T-helper 1 cell treated with Interleukin-12 subunit alpha and Interleukin-12 subunit beta and Interleukin-4 antibody, amounts not matched to agents 30 μg/mL and 1 μg/mL, for 36 hours (primary cell): ENCODE results near the gene PRDX2.

Experiments used
- H3K27ac Mint-ChIP-seq: one replicate; pipeline ENCODE4 v1.8.0; 2021; ENCODE audit warnings: mild to moderate bottlenecking, mixed read lengths
- H3K27me3 Mint-ChIP-seq: one replicate; pipeline ENCODE4 v1.8.0; 2021; ENCODE audit warnings: low read depth, mixed read lengths
- H3K36me3 Mint-ChIP-seq: one replicate; pipeline ENCODE4 v1.8.0; 2021; ENCODE audit warnings: low read depth, mixed read lengths
- H3K4me1 Mint-ChIP-seq: one replicate; pipeline ENCODE4 v1.8.0; 2021; ENCODE audit warnings: low read depth, mixed read lengths
- H3K4me3 Mint-ChIP-seq: one replicate; pipeline ENCODE4 v1.8.0; 2021; ENCODE audit warnings: mild to moderate bottlenecking, moderate library complexity, mixed read lengths
- H3K9me3 Mint-ChIP-seq: one replicate; pipeline ENCODE4 v1.8.0; 2021; ENCODE audit warnings: mixed read lengths

Gene PRDX2

DNA sequence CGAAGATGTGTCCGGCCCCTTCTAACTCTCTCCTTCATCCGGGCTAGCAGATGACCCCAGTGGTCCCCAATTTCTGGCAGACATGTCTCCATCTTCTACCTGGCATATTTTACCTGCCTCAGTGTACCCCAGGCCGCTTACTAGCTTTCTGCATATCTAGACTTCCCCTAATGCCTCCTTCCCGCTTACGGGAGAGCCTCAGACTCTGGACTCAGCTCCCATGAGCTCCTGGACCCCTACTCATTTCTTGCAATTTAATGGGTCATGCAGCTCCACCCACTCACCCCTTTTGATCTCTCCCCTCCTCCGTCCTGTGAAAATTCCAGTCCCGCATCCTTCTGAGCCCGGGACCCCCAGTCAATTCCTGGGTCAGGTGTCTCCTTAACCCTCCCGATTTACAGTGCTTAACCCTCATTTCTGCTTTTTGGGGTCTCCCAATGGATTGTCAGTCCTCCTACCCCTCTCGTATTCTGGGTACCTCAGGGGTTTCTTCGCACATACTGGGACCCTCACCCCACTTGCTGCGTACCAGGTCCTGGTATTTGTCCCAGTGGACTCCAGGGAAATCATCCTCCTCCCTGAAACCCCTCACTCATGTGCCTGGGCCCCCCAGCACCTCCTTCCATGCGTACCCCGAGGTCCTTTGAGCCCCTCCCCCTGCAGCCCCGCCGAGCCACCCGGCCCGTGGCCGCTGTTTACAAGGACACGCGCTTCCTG lies 10.8 kb downstream of the PRDX2 start:
- peak overlapping the region; percentile 98 for H3K27ac Mint-ChIP-seq
- no peaks in the 10 kb centered on the region for H3K27me3 Mint-ChIP-seq
- peaks cover 29% of the 10 kb centered on the region for H3K4me1 Mint-ChIP-seq
- no peaks in the 10 kb centered on the region for H3K9me3 Mint-ChIP-seq
- peak overlapping the region; percentile 95 for H3K4me3 Mint-ChIP-seq
- H3K36me3 Mint-ChIP-seq = peaks cover 7% of the 10 kb centered on the region

DNA sequence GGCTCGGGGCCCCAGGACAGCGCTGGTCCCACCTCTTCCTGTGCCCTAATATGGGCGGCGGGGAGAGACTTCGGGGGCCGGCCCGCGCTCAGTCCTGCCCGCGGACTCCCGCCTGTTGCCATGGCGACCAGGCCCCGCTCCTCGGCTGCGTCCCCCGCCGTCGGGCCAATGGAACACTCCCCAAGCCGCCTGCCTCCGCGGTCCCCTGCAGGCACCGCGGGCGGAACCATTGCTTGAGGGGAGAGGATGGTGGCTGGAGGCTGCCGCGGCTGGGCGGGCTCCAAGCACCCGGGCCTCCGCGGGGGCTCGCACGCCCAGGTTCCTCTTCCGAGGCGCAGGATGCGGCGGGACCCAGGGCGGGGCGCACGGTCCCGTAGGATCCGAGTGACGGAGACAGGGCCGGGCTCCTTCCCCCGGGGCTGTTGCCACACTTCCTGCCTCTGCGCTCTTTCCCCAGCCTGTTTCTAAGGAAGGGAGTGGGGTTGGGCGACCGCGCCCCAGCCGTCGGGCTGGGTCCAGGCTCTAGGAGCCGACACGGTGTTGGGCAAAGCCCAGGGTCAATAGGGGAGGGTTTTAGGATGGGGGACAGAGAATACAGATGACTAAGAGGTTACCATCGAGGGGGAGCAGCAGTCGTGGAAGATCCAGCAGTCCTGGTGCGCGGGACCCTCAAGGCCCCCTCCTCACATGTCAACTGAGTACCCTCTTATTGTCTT lies 11.5 kb downstream of the PRDX2 start:
- H3K4me1 Mint-ChIP-seq = peaks cover 27% of the 10 kb centered on the region
- peak overlapping the region; percentile 98 for H3K27ac Mint-ChIP-seq
- H3K27me3 Mint-ChIP-seq = no peaks in the 10 kb centered on the region
- H3K4me3 Mint-ChIP-seq = peak overlapping the region; percentile 95
- no peaks in the 10 kb centered on the region for H3K9me3 Mint-ChIP-seq
- peaks cover 7% of the 10 kb centered on the region for H3K36me3 Mint-ChIP-seq

DNA sequence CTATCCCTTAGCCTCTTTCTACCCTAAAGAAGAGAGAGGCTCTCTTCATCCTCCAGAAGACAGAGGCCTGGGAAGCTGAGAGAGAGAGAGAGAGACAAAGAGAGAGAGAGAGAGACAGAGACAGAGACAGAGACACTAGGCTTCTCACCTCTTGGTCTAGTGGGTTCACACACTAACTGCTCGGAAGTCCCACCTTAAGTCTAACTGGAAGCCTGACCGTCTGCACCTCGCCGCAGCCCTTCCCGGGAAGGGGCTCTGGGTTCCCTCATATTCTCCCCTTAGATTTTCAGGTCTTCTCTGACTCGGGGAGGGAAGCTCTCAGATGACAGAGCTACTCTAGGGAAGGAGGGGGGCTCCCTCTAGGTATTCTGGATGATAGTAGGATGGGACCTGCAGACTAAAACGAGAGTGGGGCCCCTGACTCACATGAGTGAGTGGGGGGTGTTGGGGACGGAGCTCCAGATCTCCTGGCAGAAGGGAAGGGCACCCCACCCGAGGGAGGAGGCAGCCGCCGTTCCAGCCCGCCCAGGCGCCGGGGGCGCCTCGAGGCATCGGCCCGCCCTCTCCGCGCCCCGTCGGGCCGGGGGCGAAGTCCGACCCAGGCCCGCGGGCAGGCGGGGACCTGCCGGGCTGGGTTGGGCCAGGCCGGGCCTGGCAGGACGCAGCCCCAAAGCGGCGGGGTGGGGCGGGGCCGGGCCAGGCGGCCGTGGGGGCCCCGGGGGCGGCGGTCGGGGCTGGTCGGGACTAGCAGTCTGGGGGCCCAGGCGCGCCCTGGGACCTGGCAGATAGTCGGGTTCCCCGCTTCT lies 12.3 kb downstream of the PRDX2 start:
- Mint-ChIP-seq H3K27me3 (no peaks in the 10 kb centered on the region), H3K4me3 (peak overlapping the region; percentile 95), H3K9me3 (no peaks in the 10 kb centered on the region), H3K4me1 (peaks cover 21% of the 10 kb centered on the region), H3K27ac (peak overlapping the region; percentile 95), H3K36me3 (peaks cover 7% of the 10 kb centered on the region)

DNA sequence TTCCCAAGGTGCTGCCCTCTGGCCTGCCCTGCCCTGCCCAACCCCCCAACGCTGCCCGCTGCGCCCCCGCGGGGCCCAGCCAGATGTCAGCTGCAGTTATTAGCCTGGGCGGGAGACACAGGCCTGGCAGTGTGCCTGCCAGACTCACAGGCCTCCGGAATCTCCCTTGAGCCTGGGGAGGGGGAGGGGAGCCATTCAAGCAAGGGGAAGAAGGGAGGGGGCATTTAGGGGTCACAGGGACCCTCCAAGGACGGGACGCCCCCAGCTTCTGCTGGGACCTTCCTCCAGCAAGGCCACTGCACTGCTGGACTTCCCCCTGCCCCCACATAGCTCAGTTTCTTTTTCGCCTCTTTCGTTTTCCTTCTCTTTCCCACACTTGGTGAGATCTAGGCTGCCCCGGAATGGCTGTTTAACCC lies 12.9 kb downstream of the PRDX2 start:
- Mint-ChIP-seq H3K9me3 (no peaks in the 10 kb centered on the region), H3K4me3 (peak overlapping the region; percentile 91), H3K27ac (peak overlapping the region; percentile 95), H3K27me3 (no peaks in the 10 kb centered on the region), H3K4me1 (peaks cover 18% of the 10 kb centered on the region), H3K36me3 (peaks cover 4% of the 10 kb centered on the region)

DNA sequence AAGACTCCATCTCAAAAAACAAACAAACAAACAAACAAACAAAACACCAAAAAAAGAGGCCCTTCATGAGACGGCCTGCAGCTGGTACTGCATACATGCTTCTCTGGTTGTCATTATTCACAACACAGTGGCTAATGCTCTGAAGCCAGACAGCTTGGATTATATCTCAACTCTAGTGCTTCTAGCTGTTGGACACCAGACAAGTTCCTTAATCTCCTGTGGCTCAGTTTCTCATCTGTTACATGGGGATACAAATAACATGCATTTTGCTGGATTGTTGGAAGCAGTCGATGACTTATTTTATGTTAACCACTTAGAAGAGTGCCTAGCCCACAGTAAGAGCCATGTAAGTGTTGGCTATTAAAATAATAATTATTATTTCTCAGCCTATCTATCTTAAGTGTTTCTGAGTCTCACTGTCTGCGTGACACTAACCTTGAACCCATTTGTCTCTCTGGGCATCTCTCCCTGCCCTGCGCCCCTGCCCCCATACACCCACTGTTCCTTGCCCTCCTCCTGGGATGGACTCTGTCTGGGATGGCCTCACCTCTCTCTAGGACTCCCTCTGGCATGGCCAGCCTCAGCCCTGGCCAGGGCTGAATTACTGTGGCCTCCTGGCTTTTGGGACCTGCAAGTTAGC lies 13.4 kb downstream of the PRDX2 start:
- H3K27ac Mint-ChIP-seq = peak overlapping the region; percentile 50
- no peaks in the 10 kb centered on the region for H3K27me3 Mint-ChIP-seq
- peak overlapping the region; percentile 11 for H3K4me3 Mint-ChIP-seq
- peaks cover 2% of the 10 kb centered on the region for H3K36me3 Mint-ChIP-seq
- H3K9me3 Mint-ChIP-seq = no peaks in the 10 kb centered on the region
- H3K4me1 Mint-ChIP-seq = peaks cover 22% of the 10 kb centered on the region

DNA sequence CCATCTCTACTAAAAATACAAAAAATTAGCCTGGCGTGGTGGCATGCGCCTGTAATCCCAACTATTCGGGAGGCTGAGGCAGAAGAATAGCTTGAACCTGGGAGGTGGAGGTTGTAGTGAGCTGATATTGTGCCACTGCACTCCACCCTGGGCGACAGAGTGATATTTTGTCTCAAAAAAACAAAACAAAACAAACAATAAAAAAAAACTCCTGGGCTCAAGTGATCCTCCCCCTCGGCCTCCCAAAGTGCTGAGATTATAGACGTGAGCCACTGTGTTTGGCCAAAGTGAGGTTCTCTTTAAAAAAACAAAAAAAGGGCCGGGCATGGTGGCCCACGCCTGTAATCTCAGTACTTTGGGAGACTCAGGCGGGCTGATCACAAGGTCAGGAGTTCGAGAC lies 14.1 kb downstream of the PRDX2 start:
- H3K27me3 Mint-ChIP-seq = no peaks in the 10 kb centered on the region
- H3K4me1 Mint-ChIP-seq = peaks cover 22% of the 10 kb centered on the region
- H3K27ac Mint-ChIP-seq = peak overlapping the region; percentile 29
- H3K36me3 Mint-ChIP-seq = no peaks in the 10 kb centered on the region
- no peak overlapping the region for H3K4me3 Mint-ChIP-seq
- no peaks in the 10 kb centered on the region for H3K9me3 Mint-ChIP-seq

DNA sequence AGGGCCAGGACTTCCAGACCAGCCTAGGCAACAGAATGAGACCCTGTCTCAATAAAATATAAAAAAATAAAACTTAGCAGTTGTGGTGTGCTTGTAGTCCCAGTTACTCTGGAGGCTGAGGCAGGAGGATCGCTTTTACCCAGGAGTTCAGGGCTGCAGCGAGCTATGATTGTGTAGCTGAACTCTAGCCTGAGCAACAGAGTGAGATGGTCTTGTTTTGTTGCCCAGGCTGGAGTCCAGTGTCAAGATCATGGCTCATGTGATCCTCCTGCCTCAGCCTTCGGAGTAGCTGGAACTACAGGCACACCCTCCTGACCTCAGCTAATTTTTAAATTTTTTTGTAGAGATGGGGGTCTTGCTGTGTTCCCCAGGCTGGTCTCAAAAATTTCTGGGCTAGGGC lies 14.6 kb downstream of the PRDX2 start:
- H3K27me3 Mint-ChIP-seq = no peaks in the 10 kb centered on the region
- no peaks in the 10 kb centered on the region for H3K36me3 Mint-ChIP-seq
- peaks cover 25% of the 10 kb centered on the region for H3K4me1 Mint-ChIP-seq
- peak overlapping the region; percentile 29 for H3K27ac Mint-ChIP-seq
- no peaks in the 10 kb centered on the region for H3K9me3 Mint-ChIP-seq
- H3K4me3 Mint-ChIP-seq = no peak overlapping the region

DNA sequence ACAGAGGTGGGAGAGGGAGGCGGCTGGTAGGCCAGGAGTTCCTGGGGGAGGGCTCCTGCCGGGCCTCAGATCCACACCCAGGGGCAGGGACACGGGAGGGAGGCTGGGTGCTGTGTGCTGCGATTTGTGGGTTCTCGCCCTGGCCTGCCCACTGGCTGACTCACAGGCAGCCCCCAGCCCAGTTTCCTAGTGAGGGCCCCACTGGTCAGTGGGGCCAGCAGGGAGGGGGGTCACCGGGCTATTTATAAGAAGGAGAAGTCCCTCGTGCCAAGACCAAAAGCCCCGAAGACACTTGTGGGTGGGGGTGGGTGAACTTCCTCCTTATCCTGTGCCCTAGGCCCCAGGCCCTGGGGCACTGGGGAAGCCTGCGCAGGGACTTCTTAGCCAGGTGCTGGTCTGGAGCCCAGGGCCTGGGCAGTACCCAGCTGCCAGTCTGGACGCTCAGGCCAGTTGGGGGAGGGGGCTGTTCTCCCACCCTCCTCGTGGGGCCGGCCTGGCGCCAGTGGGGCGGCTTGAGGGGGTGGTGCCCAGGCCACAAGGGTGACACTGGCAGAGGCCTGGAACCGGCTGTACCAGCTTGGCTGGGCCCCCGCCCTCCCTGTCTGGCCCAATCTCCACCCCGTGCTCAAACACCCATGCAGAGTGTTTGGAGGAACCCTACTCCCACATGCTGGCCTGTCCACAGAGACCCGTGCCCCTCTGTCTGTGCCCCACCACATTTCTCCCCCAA lies 15.3 kb downstream of the PRDX2 start:
- peaks cover 29% of the 10 kb centered on the region for H3K4me1 Mint-ChIP-seq
- H3K27ac Mint-ChIP-seq = no peak overlapping the region
- H3K4me3 Mint-ChIP-seq = no peak overlapping the region
- H3K36me3 Mint-ChIP-seq = no peaks in the 10 kb centered on the region
- no peaks in the 10 kb centered on the region for H3K27me3 Mint-ChIP-seq
- H3K9me3 Mint-ChIP-seq = no peaks in the 10 kb centered on the region

DNA sequence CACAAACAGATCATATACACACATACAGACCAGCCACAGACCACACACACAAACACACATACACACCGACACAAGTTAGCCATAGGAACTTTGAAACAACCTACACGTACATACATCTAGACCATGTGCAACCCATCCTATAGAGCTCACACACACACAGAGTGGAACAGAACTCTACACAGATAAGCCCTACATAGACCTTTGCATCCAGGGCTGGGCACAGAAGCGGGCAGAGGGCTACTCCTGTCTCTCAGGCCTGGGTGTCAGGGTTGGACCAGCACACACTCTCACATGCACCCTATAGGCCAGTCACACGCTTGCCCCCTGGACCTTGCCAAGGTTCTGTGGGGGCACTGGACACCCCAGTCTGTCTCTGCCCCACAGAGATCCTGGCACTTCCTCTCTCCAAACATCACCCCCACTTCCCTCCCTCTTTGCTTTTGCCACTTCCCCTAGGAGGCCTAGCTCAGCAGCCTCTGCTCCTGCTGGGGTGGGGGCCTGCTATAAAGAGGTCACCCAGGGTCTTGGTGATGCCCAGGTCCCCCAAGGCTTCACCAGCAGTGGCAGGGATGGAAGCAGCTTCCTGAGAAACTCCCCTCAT lies 16.1 kb downstream of the PRDX2 start:
- H3K27ac Mint-ChIP-seq = no peak overlapping the region
- H3K4me3 Mint-ChIP-seq = no peak overlapping the region
- H3K27me3 Mint-ChIP-seq = no peaks in the 10 kb centered on the region
- no peaks in the 10 kb centered on the region for H3K36me3 Mint-ChIP-seq
- H3K4me1 Mint-ChIP-seq = peaks cover 22% of the 10 kb centered on the region
- no peaks in the 10 kb centered on the region for H3K9me3 Mint-ChIP-seq

DNA sequence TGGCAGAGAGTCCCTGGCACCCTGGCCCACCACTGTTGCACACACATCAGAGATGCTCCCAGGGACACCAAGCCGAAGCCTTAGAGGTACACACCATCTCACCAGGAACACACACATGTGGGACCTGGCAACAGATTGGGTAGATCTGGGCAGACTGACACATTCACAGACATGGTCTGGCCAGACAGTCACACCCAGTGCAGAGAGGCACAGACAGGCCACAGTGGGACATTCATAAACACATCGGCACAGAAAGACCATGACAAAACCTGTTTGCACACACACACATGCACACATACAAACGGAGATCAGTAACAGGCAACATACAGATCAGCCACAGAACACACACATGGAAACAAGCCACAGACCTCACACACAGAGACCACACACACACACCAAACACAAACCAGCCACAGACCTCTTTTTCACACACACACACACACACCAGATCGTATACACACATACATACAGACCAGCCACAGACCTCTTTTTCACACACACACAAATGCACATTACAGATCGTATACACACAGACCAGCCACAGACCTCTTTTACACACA lies 16.6 kb downstream of the PRDX2 start:
- Mint-ChIP-seq H3K36me3 (no peaks in the 10 kb centered on the region), H3K4me1 (peaks cover 20% of the 10 kb centered on the region), H3K27ac (no peak overlapping the region), H3K27me3 (no peaks in the 10 kb centered on the region), H3K9me3 (no peaks in the 10 kb centered on the region), H3K4me3 (no peak overlapping the region)

DNA sequence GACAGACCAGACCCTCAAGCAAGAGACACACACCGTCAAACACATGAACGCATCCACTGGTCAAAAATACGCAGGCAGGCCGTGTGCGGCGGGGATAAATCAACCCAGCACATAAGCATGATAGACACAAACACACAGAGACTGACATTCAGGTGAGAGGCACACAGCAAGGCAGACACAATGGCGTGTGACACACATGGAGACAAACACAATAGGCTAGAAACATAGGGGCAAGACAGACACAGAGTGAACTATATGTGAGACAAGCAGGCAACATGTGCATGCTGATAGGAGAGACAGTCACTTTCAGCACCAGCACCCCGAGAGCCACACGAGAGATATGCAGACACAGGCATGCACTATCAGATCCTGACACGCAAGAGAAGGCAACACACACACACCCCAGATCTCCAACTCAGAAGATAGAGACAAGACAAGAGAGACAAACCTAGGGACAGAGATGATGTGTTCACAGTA lies 17.2 kb downstream of the PRDX2 start:
- no peak overlapping the region for H3K27ac Mint-ChIP-seq
- H3K4me1 Mint-ChIP-seq = peaks cover 22% of the 10 kb centered on the region
- H3K36me3 Mint-ChIP-seq = no peaks in the 10 kb centered on the region
- no peaks in the 10 kb centered on the region for H3K9me3 Mint-ChIP-seq
- H3K4me3 Mint-ChIP-seq = no peak overlapping the region
- H3K27me3 Mint-ChIP-seq = no peaks in the 10 kb centered on the region

DNA sequence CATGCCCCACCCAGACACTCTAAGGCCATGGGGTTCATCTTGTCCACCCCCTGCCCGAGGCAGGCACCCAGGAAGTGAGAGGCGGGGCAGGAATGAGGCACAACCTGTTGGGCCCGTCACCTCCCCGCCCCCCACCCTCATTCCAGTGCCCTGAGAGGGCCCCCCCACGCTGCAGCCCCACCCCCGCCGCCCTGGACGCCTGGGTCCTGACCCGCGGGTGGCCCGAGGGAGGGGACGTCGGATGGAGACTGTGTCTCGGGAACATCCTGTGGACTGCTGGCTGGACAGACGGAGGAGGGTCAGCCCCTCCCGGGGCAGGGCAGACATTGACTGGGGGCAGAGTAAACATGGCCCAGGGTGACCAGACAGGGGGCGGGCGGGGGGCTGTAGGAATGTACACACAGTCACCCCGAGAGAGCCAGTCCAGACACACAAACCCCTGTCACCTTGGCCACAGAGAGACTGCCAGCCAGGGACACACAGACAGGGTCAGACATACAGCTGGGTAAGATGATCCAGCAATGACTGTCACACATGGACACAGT lies 17.7 kb downstream of the PRDX2 start:
- H3K27me3 Mint-ChIP-seq = no peaks in the 10 kb centered on the region
- no peaks in the 10 kb centered on the region for H3K9me3 Mint-ChIP-seq
- H3K27ac Mint-ChIP-seq = peak overlapping the region; percentile 86
- no peaks in the 10 kb centered on the region for H3K36me3 Mint-ChIP-seq
- peak overlapping the region; percentile 57 for H3K4me3 Mint-ChIP-seq
- H3K4me1 Mint-ChIP-seq = peaks cover 21% of the 10 kb centered on the region

DNA sequence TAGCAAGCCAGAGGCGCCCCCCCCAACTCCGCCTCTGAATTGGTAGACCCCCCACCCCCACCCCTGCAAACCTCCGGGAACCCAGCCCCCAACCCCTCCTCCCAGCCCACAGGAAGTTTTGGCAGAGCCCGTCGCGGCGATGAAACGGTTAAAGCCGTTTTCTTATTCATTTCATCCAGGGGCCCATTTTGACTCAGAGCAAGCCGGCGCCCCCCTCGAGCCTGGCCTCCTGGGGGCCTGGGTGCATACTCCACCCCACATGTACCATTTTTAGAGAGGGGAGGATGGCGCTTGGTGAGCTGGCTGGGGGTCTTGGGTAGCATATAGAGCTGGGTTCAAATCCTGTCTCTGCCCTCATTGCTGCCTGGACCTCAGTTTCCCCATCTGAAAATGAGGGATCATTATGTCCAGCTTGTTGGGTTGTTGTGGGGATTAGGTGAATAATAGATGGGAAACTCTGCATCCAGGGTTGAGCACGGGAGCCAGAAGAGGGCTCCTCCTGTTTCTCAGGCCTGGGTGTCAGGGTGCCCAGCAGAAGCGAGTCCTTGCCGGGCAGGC lies 18.2 kb downstream of the PRDX2 start:
- peaks cover 23% of the 10 kb centered on the region for H3K4me1 Mint-ChIP-seq
- H3K4me3 Mint-ChIP-seq = peak overlapping the region; percentile 57
- peak overlapping the region; percentile 86 for H3K27ac Mint-ChIP-seq
- H3K36me3 Mint-ChIP-seq = no peaks in the 10 kb centered on the region
- H3K27me3 Mint-ChIP-seq = no peaks in the 10 kb centered on the region
- H3K9me3 Mint-ChIP-seq = no peaks in the 10 kb centered on the region
